ENCODE results near the gene CDH22.

CDH22 gene

DNA sequence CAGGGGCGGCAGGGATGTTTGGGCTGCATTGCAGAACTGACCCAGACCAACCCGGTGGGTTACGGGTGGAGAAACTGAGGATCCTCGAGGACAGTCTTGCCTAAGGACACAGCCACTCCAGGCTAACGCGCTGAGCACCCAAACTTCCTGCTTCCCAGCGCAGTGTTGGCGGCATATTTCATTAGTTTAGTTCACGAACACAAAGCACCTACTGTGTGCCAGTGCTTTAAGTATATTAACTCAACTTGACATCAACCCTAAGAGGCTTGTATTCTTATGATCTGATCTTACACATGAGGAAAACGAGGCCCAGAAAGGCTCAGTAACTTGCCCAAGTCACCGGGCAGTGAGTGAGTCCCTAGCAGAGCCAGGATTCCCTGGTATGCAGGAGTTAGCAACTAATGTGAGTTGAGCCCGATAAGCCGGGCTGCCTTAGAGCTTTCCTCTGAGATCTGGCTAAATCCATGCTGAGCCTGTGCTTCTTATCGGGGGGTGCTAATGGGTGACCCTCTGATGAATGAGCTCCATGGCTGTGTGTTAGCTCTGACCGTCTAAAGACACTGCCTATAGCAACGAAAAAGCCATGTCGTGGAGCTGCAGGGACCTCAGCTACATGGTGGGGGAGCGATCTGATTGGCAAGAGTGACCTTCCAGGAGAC, 97.5 kb downstream of the CDH22 start:
- TF ChIP-seq, protein P1, sequence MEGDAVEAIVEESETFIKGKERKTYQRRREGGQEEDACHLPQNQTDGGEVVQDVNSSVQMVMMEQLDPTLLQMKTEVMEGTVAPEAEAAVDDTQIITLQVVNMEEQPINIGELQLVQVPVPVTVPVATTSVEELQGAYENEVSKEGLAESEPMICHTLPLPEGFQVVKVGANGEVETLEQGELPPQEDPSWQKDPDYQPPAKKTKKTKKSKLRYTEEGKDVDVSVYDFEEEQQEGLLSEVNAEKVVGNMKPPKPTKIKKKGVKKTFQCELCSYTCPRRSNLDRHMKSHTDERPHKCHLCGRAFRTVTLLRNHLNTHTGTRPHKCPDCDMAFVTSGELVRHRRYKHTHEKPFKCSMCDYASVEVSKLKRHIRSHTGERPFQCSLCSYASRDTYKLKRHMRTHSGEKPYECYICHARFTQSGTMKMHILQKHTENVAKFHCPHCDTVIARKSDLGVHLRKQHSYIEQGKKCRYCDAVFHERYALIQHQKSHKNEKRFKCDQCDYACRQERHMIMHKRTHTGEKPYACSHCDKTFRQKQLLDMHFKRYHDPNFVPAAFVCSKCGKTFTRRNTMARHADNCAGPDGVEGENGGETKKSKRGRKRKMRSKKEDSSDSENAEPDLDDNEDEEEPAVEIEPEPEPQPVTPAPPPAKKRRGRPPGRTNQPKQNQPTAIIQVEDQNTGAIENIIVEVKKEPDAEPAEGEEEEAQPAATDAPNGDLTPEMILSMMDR (IDR thresholded peaks at IDR 0.05; ENCODE audit: control insufficient read depth, extremely low read depth, insufficient read depth) = no peak
- DNase-seq (ENCODE audit: low read depth) = no peak
- no peak overlapping the region for H3K4me3 ChIP-seq (ENCODE audit: low read depth, low read length)

GRCh38 chr20:46209930-46210671, 98.2 kb downstream of the CDH22 start:
- H3K4me3 ChIP-seq (ENCODE audit: low read depth, low read length) = no peak overlapping the region
- DNase-seq (ENCODE audit: low read depth) = no peak

GRCh38 chr20:46207793-46208192, 100.5 kb downstream of the CDH22 start:
- TF ChIP-seq, protein P1 (IDR thresholded peaks at IDR 0.05; ENCODE audit: control insufficient read depth, extremely low read depth, insufficient read depth) = no peak
- no peak overlapping the region for H3K4me3 ChIP-seq (ENCODE audit: low read depth, low read length)
- DNase-seq (ENCODE audit: low read depth) = no peak

More at GRCh38 chr20:46209930-46210671, 98.2 kb downstream of the CDH22 start:
- TF ChIP-seq, protein P1 (IDR thresholded peaks at IDR 0.05; ENCODE audit: control insufficient read depth, extremely low read depth, insufficient read depth) = no peak

GRCh38 chr20:46206992-46207549, 101.2 kb downstream of the CDH22 start:
- DNase-seq (ENCODE audit: low read depth) = no peak
- TF ChIP-seq, protein P1 (IDR thresholded peaks at IDR 0.05; ENCODE audit: control insufficient read depth, extremely low read depth, insufficient read depth) = no peak
- no peak overlapping the region for H3K4me3 ChIP-seq (ENCODE audit: low read depth, low read length)

DNA sequence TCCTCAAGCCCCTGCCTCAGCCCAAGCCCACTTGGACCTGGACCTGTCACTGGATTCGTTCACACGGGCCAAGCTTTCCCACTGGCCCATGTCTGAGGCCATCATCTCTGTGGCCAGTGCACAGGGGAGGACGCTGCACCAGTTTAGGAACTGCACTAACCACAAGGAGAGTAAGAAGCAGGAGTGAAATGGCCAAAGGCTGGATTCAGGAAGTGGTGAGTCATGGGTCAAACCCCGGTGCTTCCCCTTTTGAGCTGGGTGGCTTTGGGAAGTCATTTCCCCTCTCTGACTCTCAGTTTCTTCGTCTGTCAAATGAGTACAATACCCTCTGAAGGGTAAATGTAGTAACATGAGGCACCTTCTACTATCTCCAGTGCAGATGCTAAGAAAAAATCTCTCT, 102.3 kb downstream of the CDH22 start:
- no peak overlapping the region for H3K4me3 ChIP-seq (ENCODE audit: low read depth, low read length)
- TF ChIP-seq, protein P1 (IDR thresholded peaks at IDR 0.05; ENCODE audit: control insufficient read depth, extremely low read depth, insufficient read depth) = no peak
- DNase-seq (ENCODE audit: low read depth) = no peak

GRCh38 chr20:46205349-46205748, 102.9 kb downstream of the CDH22 start:
- H3K4me3 ChIP-seq (ENCODE audit: low read depth, low read length) = no peak overlapping the region
- DNase-seq (ENCODE audit: low read depth) = no peak
- TF ChIP-seq, protein P1 (IDR thresholded peaks at IDR 0.05; ENCODE audit: control insufficient read depth, extremely low read depth, insufficient read depth) = no peak

All from LNCaP clone FGC (cell line).